CD1c-positive myeloid dendritic cell (primary cell): ENCODE results near the gene ZMYND15.

Experiments used
- DNase-seq: peaks from one replicate; pipeline ENCODE4 v3.0.0-alpha.2; 2016; ENCODE audit errors: extremely low spot score

ZMYND15 gene

GRCh38 chr17:4785311-4786105 is 45.9 kb downstream of the ZMYND15 start:
- DNase-seq: peak; percentile 26

DNA sequence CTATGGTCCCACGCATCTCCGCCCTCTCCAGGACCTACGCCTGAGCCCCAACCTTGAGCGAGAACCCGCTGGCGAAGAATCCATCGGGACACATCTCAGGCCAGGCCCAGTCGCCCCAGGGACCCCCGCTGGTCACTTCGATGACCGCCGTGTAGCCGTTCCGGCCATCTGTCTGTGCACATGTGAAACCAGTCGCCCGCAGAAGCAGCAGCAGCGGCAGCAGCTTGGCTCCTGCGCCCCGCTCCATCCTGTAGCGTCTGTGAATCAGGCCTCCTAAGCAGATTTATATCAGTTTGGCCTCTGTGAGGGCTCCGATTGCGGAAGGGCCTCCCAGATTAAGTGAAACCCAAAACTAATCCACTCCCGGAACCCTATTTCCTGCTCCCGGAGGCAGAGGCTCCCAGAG is 46.5 kb downstream of the ZMYND15 start, which contains the start of gene VMO1:
Gene VMO1 (minus strand): TSS at position 259 of the 406 bp plus-strand sequence. CDS start 12 bp downstream, at position 247.
- peak; percentile 40 for DNase-seq

GRCh38 chr17:4786516-4786915 is 46.9 kb downstream of the ZMYND15 start:
- DNase-seq: no peak

GRCh38 chr17:4788159-4788806 is 48.6 kb downstream of the ZMYND15 start:
- no peak for DNase-seq

GRCh38 chr17:4788807-4789700 is 49.4 kb downstream of the ZMYND15 start, which contains the start of gene GLTPD2:
TSS of gene GLTPD2 (plus strand) at chr17:4788964. CDS start at chr17:4789012, 48 bp downstream.
- no peak for DNase-seq

DNA sequence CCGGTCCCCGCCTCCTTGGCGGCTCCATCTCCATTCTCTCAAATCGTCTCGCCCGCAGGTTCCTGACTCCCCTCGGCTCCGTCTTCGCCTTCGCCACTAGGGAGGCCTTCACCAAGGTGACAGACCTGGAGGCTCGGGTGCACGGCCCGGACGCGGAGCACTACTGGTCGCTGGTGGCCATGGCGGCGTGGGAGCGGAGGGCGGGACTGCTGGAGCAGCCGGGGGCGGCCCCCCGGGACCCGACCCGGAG is 50.0 kb downstream of the ZMYND15 start:
- no peak for DNase-seq

DNA sequence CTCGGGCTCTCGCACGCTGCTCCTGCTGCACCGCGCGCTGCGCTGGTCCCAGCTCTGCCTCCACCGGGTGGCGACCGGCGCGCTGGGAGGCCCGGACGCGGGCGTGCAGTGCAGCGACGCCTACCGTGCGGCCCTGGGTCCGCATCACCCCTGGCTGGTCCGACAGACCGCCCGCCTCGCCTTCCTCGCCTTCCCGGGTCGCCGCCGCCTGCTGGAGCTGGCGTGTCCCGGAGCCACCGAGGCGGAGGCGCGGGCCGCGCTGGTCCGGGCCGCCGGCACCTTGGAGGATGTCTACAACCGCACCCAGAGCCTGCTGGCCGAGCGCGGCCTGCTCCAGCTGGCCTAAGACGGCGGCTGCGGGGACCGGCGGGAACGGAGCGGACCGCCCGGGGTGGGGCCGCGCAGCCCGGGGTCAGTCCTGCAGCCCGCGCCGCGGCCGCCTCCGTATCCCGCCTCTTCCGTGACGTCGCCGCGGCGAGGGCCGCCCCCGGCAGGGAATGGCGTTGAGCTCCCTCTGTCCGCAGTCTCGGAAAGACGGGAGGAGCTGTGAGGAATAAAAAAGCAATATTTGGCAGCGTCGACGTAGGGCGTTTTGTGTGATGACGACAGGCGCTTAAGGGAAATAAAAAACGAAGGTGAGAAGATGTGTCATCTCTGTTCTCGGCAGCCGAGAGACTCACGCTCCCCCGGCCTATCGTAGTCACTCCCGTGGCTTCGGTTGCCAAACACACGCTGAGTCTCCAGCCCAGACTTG is 50.5 kb downstream of the ZMYND15 start:
- peak; percentile 88 for DNase-seq

DNA sequence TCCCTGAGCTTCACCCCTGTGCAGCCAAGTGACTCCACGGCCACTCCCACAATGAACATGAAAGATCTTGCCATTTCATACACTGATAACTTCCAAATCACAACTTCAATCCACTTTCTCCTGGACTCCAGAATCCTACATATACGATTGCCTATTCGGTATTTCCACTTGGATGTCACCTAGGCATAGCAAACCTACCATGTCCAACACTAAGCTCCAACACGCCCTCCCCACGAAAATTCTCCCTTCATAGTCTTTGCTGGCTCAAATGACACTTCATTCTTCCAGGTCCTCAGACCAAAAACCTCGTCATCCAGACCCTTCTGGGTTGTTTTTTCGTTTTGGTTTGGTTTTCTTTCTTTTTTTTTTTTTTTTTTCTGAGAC is 51.1 kb downstream of the ZMYND15 start:
- DNase-seq: no peak

DNA sequence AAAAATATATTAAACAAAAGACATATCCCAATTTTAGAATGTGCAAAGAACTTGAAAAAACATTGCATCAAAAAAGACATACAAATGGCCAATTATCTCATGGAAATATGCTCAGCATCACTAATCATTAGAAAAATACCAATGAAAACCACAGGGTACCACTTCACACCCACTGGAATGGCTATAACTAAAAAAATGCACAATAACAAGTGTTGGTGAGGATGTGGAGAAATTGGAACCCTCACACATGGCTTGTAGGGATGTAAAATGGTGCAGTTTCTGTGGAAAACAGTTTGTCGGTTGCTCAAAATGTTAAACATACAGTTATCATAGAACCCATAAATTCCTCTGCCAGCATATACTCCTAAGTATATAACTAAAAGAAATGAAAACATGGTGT is 55.5 kb downstream of the ZMYND15 start:
- DNase-seq: no peak
